HUES64 (cell line): ENCODE results near the gene NLRP3.
"Not testable (repeated sequence)": the region's sequence is repeated elsewhere in the genome, so short reads cannot be mapped to it uniquely, and the experiment has no call there.

ENCODE experiments used
- H3K27ac ChIP-seq: 2 replicates; pipeline ENCODE4 v1.7.0; 2013; ENCODE audit warnings: low read depth, low read length, inconsistent platforms
- H3K27me3 ChIP-seq: 2 replicates; pipeline ENCODE4 v1.6.1; 2013; ENCODE audit warnings: mild to moderate bottlenecking, low read length; ENCODE audit not compliant: insufficient read depth
- H3K36me3 ChIP-seq: 2 replicates; pipeline ENCODE4 v1.6.1; 2013; ENCODE audit warnings: mild to moderate bottlenecking, low read length; ENCODE audit not compliant: insufficient read depth
- H3K4me1 ChIP-seq: 2 replicates; pipeline ENCODE4 v1.6.1; 2013; ENCODE audit warnings: mild to moderate bottlenecking, low read length, moderate library complexity; ENCODE audit not compliant: insufficient read depth
- H3K4me3 ChIP-seq: 2 replicates; pipeline ENCODE4 v1.5.1; 2013; ENCODE audit warnings: mild to moderate bottlenecking, low read length, moderate library complexity
- H3K9ac ChIP-seq: 2 replicates; pipeline ENCODE4 v1.6.1; 2013; ENCODE audit warnings: mild to moderate bottlenecking, low read depth, low read length
- H3K9me3 ChIP-seq: 2 replicates; pipeline ENCODE4 v1.6.1; 2013; ENCODE audit warnings: low read depth, low read length; ENCODE audit not compliant: insufficient read depth
- WGBS: fragments of 150-250, 120-280 bp; methylation state at CpG from one replicate; pipeline ENCODE4 v1.1.7; 2013; ENCODE audit warnings: missing lambda C conversion rate; 5-methylcytosine and 5-hydroxymethylcytosine counted together

Gene NLRP3

DNA sequence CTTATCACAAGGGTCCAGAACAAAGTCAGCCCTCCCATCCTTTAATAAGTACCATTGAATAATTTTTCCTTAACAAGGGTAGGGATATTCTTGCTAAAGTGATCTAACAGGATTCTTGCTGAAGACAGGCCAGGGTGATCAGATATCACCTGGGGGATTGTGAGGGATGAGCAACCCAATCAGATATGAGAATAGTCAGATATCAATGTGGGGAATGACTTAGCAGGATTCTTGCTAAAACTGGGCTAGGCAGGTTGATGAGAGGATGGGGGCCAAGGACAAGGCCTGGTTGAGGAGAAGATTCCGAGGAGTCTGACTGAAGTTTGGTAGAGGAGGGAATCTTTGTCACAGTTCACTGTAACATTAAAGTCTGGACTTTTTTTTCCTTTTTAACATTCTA lies 23.9 kb upstream of the NLRP3 start:
- H3K36me3 ChIP-seq: no peaks in the 10 kb centered on the region
- no peak overlapping the region for H3K4me3 ChIP-seq
- H3K4me1 ChIP-seq: peaks cover 9% of the 10 kb centered on the region
- H3K27me3 ChIP-seq: no peaks in the 10 kb centered on the region
- no peak overlapping the region for H3K9ac ChIP-seq
- H3K27ac ChIP-seq: no peak overlapping the region
- no peaks in the 10 kb centered on the region for H3K9me3 ChIP-seq
- 100% methylated on average over 1 of the region's 1 CpG for WGBS

- H3K9me3 ChIP-seq, H3K27ac ChIP-seq, H3K27me3 ChIP-seq, H3K4me1 ChIP-seq, H3K4me3 ChIP-seq, H3K36me3 ChIP-seq, H3K9ac ChIP-seq: not testable (repeated sequence)
- 82% methylated on average over 7 of the region's 8 CpGs for WGBS
These were observed 20.9 kb upstream of the NLRP3 start for GRCh38 chr1:247395075-247395474.

GRCh38 chr1:247400685-247401084 lies 15.3 kb upstream of the NLRP3 start:
- H3K4me3 ChIP-seq: no peak overlapping the region
- no peaks in the 10 kb centered on the region for H3K4me1 ChIP-seq
- H3K36me3 ChIP-seq: no peaks in the 10 kb centered on the region
- no peaks in the 10 kb centered on the region for H3K27me3 ChIP-seq
- WGBS: 53% methylated on average over 3 of the region's 3 CpGs
- H3K27ac ChIP-seq: no peak overlapping the region
- no peaks in the 10 kb centered on the region for H3K9me3 ChIP-seq
- H3K9ac ChIP-seq: no peak overlapping the region

DNA sequence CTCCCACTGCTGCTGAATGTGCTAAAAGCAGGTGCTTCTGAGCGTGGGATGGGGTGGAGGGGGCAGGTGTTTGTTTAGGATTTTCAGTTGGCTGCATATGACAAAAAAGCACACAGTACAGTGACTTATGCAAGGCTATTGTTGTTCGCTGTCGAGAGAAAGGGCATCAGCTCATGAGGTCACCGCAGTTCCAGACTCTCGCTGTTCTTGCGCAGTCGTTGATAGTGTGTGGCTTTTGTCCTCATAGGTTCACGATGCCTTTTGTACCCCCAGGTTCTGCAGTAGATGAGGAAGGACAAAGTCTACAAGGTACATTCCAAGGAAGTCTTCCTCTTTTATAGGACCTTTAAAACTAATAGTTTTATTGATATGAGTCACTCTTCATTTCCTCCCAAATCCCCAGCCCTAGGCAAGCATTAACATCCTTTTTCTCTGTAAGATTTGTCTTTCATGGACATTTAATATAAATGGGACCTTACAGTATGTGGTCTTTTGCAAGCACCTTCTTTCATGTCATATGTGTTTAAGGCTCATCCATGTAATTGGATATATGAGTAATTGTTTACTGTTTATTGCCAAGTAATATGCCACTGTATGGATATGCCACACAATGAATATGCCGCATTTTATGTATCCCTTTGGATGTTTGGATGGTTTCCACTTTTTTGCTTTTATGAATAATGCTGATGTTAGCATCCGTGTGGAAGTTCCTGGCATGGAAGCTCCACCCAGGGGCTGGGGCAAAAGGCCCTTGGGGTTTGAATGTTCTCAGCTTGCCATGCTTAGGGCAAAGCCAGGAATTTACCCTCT lies 14.5 kb upstream of the NLRP3 start:
- no peak overlapping the region for H3K9ac ChIP-seq
- 92% methylated on average over 10 of the region's 10 CpGs for WGBS
- no peaks in the 10 kb centered on the region for H3K4me1 ChIP-seq

DNA sequence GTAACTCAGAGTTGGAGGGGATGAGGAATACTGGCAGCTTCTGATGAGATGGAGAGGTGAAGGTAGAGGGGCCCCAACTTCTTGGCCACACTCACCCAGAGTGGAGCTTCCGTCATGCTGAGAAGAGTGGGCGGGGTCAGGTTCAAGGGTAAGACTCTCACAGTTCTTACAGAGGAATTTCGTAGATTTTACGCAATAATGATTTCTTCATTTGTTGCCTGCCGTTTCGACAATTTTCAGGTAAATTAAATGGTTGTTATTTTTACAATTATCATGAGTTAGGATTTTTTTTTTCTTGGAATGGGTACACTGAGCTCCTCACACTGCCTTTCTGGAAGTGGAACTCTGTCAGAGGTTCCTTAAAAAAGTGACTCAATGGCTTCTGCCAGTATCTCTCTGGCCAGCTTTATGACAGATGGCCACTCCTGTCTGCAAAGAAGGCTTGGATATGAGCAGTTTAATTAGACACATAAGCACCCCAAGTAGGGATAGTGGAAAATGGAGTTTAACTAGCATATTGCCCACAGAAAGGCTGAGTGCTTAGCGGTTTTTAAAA lies 13.8 kb upstream of the NLRP3 start:
- no peaks in the 10 kb centered on the region for H3K4me1 ChIP-seq
- H3K4me3 ChIP-seq: no peak overlapping the region
- H3K9me3 ChIP-seq: no peaks in the 10 kb centered on the region
- no peak overlapping the region for H3K9ac ChIP-seq
- 90% methylated on average over 7 of the region's 7 CpGs for WGBS
- H3K27ac ChIP-seq: no peak overlapping the region
- H3K27me3 ChIP-seq: no peaks in the 10 kb centered on the region
- no peaks in the 10 kb centered on the region for H3K36me3 ChIP-seq

More for the DNA sequence above, 14.5 kb upstream of the NLRP3 start:
- Histone ChIP-seq H3K27me3 (no peaks in the 10 kb centered on the region), H3K27ac (no peak overlapping the region), H3K36me3 (no peaks in the 10 kb centered on the region), H3K4me3 (no peak overlapping the region), H3K9me3 (no peaks in the 10 kb centered on the region)

- H3K9me3 ChIP-seq: no peaks in the 10 kb centered on the region
- no peak overlapping the region for H3K4me3 ChIP-seq
- no peaks in the 10 kb centered on the region for H3K4me1 ChIP-seq
- no peak overlapping the region for H3K27ac ChIP-seq
- no peaks in the 10 kb centered on the region for H3K27me3 ChIP-seq
- no peak overlapping the region for H3K9ac ChIP-seq
- H3K36me3 ChIP-seq: no peaks in the 10 kb centered on the region
- WGBS: 94% methylated on average over 40 of the region's 40 CpGs
These were observed 9.8 kb upstream of the NLRP3 start for GRCh38 chr1:247406014-247406656.

DNA sequence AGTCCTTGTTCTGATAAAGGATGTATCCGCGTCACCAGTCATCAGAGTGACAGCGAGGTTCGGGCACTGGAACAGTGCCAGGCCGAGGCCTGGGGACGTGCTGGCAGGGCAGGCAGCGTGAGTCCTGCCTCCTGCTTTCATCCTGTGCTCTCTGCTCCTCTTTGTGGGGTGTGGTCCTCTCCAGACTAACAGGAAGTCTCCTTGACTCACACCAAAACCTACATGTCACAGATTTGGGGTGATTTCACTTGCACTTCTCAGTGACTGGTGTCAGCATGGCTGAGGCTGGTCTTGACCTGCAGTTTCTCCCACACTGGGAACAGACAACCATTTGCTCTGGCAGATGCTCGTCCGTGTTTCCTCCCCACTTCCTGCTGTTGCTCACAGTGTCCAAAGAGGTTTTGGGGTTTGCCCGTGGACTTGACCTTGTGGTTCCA lies 8.8 kb upstream of the NLRP3 start:
- Histone ChIP-seq H3K27ac (no peak overlapping the region), H3K27me3 (no peaks in the 10 kb centered on the region), H3K4me1 (no peaks in the 10 kb centered on the region), H3K9ac (no peak overlapping the region), H3K4me3 (no peak overlapping the region), H3K36me3 (no peaks in the 10 kb centered on the region), H3K9me3 (no peaks in the 10 kb centered on the region)
- WGBS: 92% methylated on average over 10 of the region's 10 CpGs

GRCh38 chr1:247408100-247408499 lies 7.9 kb upstream of the NLRP3 start:
- Histone ChIP-seq H3K36me3 (no peaks in the 10 kb centered on the region), H3K4me1 (no peaks in the 10 kb centered on the region), H3K9me3 (no peaks in the 10 kb centered on the region), H3K4me3 (no peak overlapping the region), H3K9ac (no peak overlapping the region), H3K27me3 (no peaks in the 10 kb centered on the region), H3K27ac (no peak overlapping the region)
- WGBS: 79% methylated on average over 4 of the region's 5 CpGs

DNA sequence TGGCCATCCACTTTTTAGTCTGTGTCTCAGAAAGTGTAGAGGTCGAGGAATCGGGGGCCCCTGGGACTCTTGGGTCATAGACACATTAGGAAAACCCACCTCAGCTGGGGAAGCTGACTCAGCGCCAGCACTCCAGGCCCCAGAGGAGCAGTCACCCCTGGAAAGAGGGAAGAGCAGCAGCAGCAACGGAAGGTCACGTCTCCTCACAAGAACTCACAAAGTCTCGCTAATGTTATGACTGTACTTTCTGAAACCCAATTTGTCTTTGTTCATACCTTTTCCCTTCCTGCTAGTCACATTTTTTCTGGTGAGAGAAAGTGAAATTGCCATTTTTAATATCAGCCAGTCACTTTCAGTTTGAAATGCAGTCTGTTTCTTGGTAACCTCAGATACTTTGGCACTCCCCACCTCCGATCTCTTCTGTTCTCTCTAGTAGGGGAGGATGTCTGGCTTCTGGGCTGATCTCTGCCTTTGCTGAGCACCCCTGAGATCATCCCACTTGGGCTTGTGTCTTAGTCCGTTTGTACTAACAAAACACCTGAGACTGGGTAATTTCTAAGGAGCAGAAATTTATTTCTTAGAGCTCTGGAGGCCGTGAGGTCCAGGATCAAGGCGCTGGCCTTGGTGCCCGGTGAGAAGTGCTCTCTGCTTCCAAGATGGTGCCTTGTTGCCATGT lies 6.0 kb upstream of the NLRP3 start:
- no peaks in the 10 kb centered on the region for H3K9me3 ChIP-seq
- no peak overlapping the region for H3K27ac ChIP-seq
- no peak overlapping the region for H3K4me3 ChIP-seq
- H3K27me3 ChIP-seq: no peaks in the 10 kb centered on the region
- 94% methylated on average over 11 of the region's 11 CpGs for whole genome bisulfite sequencing
- H3K4me1 ChIP-seq: no peaks in the 10 kb centered on the region
- no peaks in the 10 kb centered on the region for H3K36me3 ChIP-seq
- no peak overlapping the region for H3K9ac ChIP-seq

DNA sequence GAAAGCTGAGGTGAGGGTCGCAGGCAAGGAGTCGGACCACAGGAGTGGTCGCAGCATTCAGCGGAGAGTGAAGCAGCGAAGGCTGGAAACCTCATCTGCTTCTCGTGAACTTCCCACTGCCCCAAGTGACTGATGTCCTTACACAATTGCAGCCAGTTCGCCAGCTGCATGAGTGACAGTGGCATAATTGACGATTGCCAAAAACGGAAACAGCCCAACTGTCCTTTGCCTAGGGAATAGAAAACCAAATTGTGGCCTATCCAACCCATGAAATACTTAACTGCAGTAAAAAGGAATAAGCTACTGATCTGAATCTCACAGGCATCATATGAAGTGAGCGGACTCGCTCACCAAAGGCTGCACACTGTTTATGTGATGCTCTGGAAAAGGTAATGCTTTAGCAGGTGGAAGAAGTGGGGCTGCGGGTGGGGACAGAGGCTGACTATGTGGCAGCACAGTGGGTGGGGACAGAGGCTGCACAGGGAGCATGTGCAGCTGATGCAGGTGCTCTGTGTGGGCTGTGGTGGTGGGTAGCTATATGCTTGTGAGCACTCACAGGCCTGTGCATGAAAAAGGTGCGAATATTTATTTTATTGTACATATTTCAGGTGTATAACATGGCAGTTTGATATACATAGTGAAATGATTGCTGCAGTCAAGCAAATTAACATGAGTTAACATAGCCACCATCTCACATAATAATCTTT lies 4.2 kb upstream of the NLRP3 start:
- no peak overlapping the region for H3K4me3 ChIP-seq
- H3K36me3 ChIP-seq: no peaks in the 10 kb centered on the region
- WGBS: 93% methylated on average over 12 of the region's 13 CpGs
- H3K9me3 ChIP-seq: no peaks in the 10 kb centered on the region
- H3K27ac ChIP-seq: no peak overlapping the region
- no peak overlapping the region for H3K9ac ChIP-seq
- H3K27me3 ChIP-seq: no peaks in the 10 kb centered on the region
- H3K4me1 ChIP-seq: no peaks in the 10 kb centered on the region

DNA sequence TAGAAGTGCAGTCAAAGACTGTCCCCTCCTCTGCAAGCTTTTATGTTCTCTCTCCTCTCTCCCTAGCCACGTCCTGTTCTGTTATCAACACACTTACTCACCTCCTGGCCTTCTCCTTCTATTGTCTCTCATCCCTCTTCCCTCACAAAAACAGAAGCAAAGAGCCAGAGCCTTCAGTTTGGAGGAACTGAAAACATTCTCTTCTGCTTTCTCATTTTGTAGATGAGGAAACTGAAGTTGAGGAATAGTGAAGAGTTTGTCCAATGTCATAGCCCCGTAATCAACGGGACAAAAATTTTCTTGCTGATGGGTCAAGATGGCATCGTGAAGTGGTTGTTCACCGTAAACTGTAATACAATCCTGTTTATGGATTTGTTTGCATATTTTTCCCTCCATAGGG lies 1.9 kb downstream of the NLRP3 start:
- H3K4me1 ChIP-seq: no peaks in the 10 kb centered on the region
- H3K9me3 ChIP-seq: no peaks in the 10 kb centered on the region
- H3K27me3 ChIP-seq: no peaks in the 10 kb centered on the region
- H3K9ac ChIP-seq: no peak overlapping the region
- whole genome bisulfite sequencing: 88% methylated on average over 5 of the region's 5 CpGs
- no peaks in the 10 kb centered on the region for H3K36me3 ChIP-seq
- H3K4me3 ChIP-seq: no peak overlapping the region
- no peak overlapping the region for H3K27ac ChIP-seq
